ENCODE results near the gene SYNGR2. TPM values are rescaled to one million over a fixed set of nuclear protein-coding genes. Genes with fewer than 3 reads are reported as not detected.

The SYNGR2 gene
- total and polyA plus RNA-seq, 9 of the 15 experiments (the other 6 are each of a cell fraction or from before 2014, with no cell fraction given): 1.4 to 173 (median 87.8) TPM

- no peak for TF ChIP-seq E2F3 (CRISPR knock-in tag; IDR thresholded peaks at IDR 0.05)
- no peak for TF ChIP-seq AFF4 (CRISPR knock-in tag; IDR thresholded peaks at IDR 0.05)
- TF ChIP-seq ARNT (IDR thresholded peaks at IDR 0.05): no peak
- TF ChIP-seq REST (IDR thresholded peaks at IDR 0.05; ENCODE audit: borderline replicate concordance): no peak
- no peak for TF ChIP-seq REST (CRISPR knock-in tag; IDR thresholded peaks at IDR 0.05; ENCODE audit: low read depth)
- no peak for TF ChIP-seq MECOM (CRISPR knock-in tag; IDR thresholded peaks at IDR 0.05)
Observed at GRCh38 chr17:78144736-78145641, 23.4 kb upstream of the SYNGR2 start (continued).

All from K562 (cell line).